Thyroid gland (tissue), 4 donors: ENCODE measurements around the gene DTD1. TPM values are rescaled to one million over a fixed set of nuclear protein-coding genes. Genes with fewer than 3 reads are reported as not detected.
A peak's percentile ranks its signal among the peaks of the same experiment; 100 is the strongest.

ENCODE experiments used
- DNase-seq, 2 donors: peaks; one replicate each; pipeline ENCODE4 v3.0.0-alpha.2; 2019
- H3K27ac ChIP-seq, 3 donors: fragments of 200-600 bp; sonication (generic); 1 replicate in 2 of 3; 2 replicates in 1 of 3; pipeline ENCODE4 v1.5.1; 2016 to 2019; ENCODE audit warnings: mild to moderate bottlenecking in 1 of 3, moderate library complexity in 1 of 3
- H3K27me3 ChIP-seq: fragments of 200-600 bp; sonication (generic); one replicate; pipeline ENCODE4 v1.5.1; 2019
- H3K36me3 ChIP-seq, 2 donors: fragments of 200-600 bp; sonication (generic); one replicate each; pipeline ENCODE4 v1.5.1; 2016 to 2019
- H3K4me1 ChIP-seq, 2 donors: fragments of 200-600 bp; sonication (generic); one replicate each; pipeline ENCODE4 v1.5.1; 2017 to 2019
- H3K4me3 ChIP-seq, 3 donors: fragments of 200-600 bp; sonication (generic); replicated peaks in 1 of 3; 1 replicate in 2 of 3; 2 replicates in 1 of 3; pipeline ENCODE4 v1.5.1; 2016; ENCODE audit warnings: mild to moderate bottlenecking in 1 of 3
- H3K9me3 ChIP-seq: fragments of 200-600 bp; sonication (generic); one replicate; pipeline ENCODE4 v1.5.1; 2017
- CTCF ChIP-seq, 6 experiments: fragments of 200-600 bp in 3 of 6; fragments of 450-650 bp in 3 of 6; sonication (generic) in 3 of 6; IDR thresholded peaks; one replicate each; pipeline ENCODE4 v1.5.1; 2016 to 2019; ENCODE audit warnings: antibody characterized with exemption in 6 of 6, mild to moderate bottlenecking in 2 of 6, inconsistent platforms in 1 of 6, moderate library complexity in 1 of 6
- POLR2A ChIP-seq, 2 donors: fragments of 450-650 bp; IDR thresholded peaks; one replicate each; pipeline ENCODE4 v1.6.1; 2017; ENCODE audit warnings: antibody characterized with exemption in 2 of 2, mild to moderate bottlenecking in 2 of 2, moderate library complexity in 1 of 2
- WGBS, 2 donors: methylation state at CpG; one replicate each; pipeline ENCODE4 v1.1.5; 2017; 5-methylcytosine and 5-hydroxymethylcytosine counted together
- intact Hi-C: fragments of 100-400 bp; cut with DNase I; formaldehyde crosslinking; loops from one replicate; pipeline ENCODE4 v1.15.1; 2023
- total RNA-seq, 4 donors: library from RNA; depleted of rRNA; stranded (reverse); fragments of >200 nt; gene quantifications; one replicate each; pipeline ENCODE4 v1.2.3, GENCODE V29; 2016

The DTD1 gene
- total RNA-seq, 4 donors from 2014 or later = 42.7 to 57.6 (median 52.4) TPM

DNA sequence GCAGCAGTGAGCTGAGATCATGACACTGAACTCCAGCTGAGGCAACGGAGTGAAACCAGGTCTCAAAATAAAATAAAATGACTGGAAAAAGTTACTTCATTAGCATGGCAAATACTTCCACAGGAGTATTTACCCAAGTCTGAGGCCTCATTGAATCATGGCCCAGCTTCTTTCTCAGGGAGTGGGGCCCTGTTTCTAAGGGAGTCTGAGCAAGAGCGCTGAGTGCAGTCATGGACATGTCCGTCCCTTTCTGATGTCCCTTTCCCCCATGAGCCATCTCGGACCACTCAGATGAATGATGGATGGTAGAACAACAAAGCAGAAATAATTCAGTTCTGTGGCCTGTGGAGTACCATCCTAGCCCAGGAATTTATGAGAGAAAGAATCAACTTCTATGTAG, 7.8 kb upstream of the DTD1 start:
- DNase-seq = no peak
- 89 to 90% methylated on average over 4 of the region's 4 CpGs for WGBS, 2 donors
- H3K27ac ChIP-seq = no peak overlapping the region
- intact Hi-C loops = loop anchor here (10.0 kb wide), 1 partner anchor 75 kb away; the partner anchor contains the start of gene SEC23B
- no peak overlapping the region for H3K4me3 ChIP-seq
- H3K4me1 ChIP-seq = peaks cover 4 to 7% of the 10 kb centered on the region in 2 donors
- H3K27me3 ChIP-seq = no peaks in the 10 kb centered on the region
- H3K36me3 ChIP-seq = no peaks in the 10 kb centered on the region
- TF ChIP-seq POLR2A (IDR thresholded peaks at IDR 0.05) (no peak), CTCF (IDR thresholded peaks at IDR 0.05) (no peak)
- H3K9me3 ChIP-seq = no peaks in the 10 kb centered on the region

DNA sequence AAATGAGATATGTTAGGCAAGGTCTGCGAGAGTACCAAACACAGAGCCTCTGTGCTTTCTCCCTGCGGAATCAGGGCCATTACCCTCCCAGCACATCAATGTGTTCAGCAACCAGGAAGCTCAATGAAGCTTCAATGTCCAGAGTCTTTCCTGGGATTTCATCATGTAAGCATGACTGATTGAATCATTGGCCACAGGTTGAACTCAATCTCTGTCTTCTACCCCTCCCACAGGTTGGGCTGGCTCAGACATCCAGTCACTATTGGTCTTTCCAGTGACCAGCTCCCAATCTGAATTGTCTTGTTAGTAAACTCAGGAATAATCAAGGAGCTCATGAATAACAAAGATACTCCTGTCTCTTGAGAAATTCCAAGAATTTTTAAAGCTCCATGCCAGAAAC, 2.7 kb upstream of the DTD1 start:
- intact Hi-C loops = loop anchor here (10.0 kb wide), 1 partner anchor 80 kb away; the partner anchor contains the start of gene SEC23B
- peak overlapping the region; percentile 30 to 67 (median 37) for H3K27ac ChIP-seq
- peak; percentile 14 to 44 for DNase-seq
- 84 to 94% methylated on average over 2 of the region's 2 CpGs for WGBS, 2 donors
- H3K27me3 ChIP-seq = no peaks in the 10 kb centered on the region
- H3K4me1 ChIP-seq = peaks cover 12 to 13% of the 10 kb centered on the region in 2 donors
- H3K9me3 ChIP-seq = no peaks in the 10 kb centered on the region
- no peak overlapping the region for H3K4me3 ChIP-seq
- H3K36me3 ChIP-seq = no peaks in the 10 kb centered on the region
- no peak for TF ChIP-seq POLR2A (IDR thresholded peaks at IDR 0.05)
- TF ChIP-seq CTCF (IDR thresholded peaks at IDR 0.05) = no peak

DNA sequence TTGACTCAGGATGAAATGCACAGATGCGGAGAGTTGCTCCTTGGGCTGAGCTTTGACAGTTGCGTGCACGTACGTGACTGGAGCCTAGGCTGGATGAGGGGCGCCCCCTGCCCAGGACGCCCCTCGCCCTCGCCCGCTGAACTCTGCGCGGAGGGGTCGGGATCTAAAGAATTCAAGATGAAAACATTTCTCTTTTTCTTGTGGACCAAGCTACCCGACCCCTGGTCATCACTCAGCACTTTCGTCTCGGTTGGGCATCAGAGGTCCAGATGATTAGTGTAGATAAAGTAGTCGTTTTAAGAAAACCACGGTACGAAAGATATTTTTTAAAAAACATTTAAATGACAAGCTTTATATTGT, 700 bp downstream of the DTD1 start:
- no peaks in the 10 kb centered on the region for H3K36me3 ChIP-seq
- DNase-seq = no peak
- peak overlapping the region; percentile 79 to 90 (median 82) for H3K4me3 ChIP-seq
- no peak for TF ChIP-seq CTCF (IDR thresholded peaks at IDR 0.05)
- TF ChIP-seq POLR2A (IDR thresholded peaks at IDR 0.05) = no peak
- H3K9me3 ChIP-seq = no peaks in the 10 kb centered on the region
- H3K27me3 ChIP-seq = no peaks in the 10 kb centered on the region
- intact Hi-C loops = loop anchor here (10.0 kb wide), 1 partner anchor 84 kb away; the partner anchor contains the start of gene SEC23B
- peak overlapping the region in 2 of 3 donors; percentile 54 to 61 for H3K27ac ChIP-seq
- H3K4me1 ChIP-seq = peaks cover 12 to 13% of the 10 kb centered on the region in 2 donors
- WGBS, 2 donors = 7 to 11% methylated on average over 18 of the region's 18 CpGs

DNA sequence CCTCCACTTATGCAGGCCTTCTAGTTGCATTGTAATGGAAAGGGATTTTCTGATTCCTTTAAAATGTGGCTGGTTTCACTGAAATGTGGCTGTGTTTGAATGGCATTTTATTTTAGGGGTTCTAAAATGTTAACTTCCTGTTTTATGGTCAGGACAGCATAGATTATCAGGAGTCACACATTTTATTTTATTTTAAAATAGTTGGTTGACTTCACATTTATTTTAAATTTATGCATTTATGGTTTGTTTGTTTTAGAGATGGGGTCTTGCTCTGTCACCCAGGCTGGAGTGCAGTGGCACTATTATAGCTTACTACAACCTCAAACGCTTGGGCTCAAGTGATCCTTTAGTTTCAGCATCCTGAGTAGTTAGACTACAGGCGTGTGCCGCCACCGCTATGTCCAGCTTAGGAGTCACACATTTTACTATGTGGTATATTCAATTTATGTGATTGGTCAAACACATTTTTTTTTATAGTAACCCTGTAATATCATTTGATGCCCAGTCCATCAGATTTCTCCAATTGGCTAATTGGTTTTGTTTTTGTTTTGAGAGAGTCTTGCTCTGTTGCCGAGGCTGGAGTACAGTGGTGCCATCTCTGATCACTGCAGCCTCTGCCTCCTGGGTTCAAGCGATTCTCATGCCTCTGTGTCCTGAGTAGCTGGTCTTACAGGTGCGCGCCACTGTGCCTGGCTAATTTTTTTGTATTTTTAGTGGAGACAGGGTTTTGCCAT, 2.3 kb downstream of the DTD1 start:
- 85 to 91% methylated on average over 8 of the region's 8 CpGs for WGBS, 2 donors
- DNase-seq = no peak
- Histone ChIP-seq H3K4me1 (peaks cover 4 to 9% of the 10 kb centered on the region in 2 donors), H3K4me3 (no peak overlapping the region), H3K27ac (no peak overlapping the region), H3K9me3 (no peaks in the 10 kb centered on the region), H3K27me3 (no peaks in the 10 kb centered on the region), H3K36me3 (no peaks in the 10 kb centered on the region)
- intact Hi-C loops = loop anchor here (10.0 kb wide), 1 partner anchor 85 kb away; the partner anchor contains the start of gene SEC23B
- TF ChIP-seq POLR2A (IDR thresholded peaks at IDR 0.05) (no peak), CTCF (IDR thresholded peaks at IDR 0.05) (no peak)

DNA sequence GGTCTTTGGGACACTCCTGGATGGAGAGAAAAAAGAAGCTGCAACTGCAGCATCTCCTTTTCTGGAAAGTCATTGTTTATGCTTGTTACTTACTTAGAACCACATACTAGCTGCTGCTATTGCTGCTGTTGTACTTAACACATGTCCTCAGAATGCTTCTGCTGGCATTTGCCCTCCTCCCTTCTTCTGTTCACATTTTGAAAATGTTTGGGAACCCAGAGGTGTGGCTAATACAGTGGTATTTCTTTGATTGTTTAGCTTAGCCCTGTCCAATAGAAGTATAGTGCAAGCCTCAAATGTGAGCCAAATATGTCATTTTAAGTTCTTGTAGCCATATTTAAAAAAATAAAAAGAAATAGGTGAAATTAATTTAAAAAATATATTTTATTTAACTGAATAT, 8.4 kb downstream of the DTD1 start:
- no peak for TF ChIP-seq CTCF (IDR thresholded peaks at IDR 0.05)
- no peak for TF ChIP-seq POLR2A (IDR thresholded peaks at IDR 0.05)
- DNase-seq = no peak
- H3K4me3 ChIP-seq = no peak overlapping the region
- no peaks in the 10 kb centered on the region for H3K9me3 ChIP-seq
- intact Hi-C loops = no loop called here
- no peak overlapping the region for H3K27ac ChIP-seq
- no peaks in the 10 kb centered on the region for H3K4me1 ChIP-seq
- no peaks in the 10 kb centered on the region for H3K27me3 ChIP-seq
- peaks cover 0 to 4% of the 10 kb centered on the region in 2 donors for H3K36me3 ChIP-seq
